Keratinocyte (primary cell): ENCODE results near the gene ZIC3. TPM values are rescaled to one million over a fixed set of nuclear protein-coding genes. Genes with fewer than 3 reads are reported as not detected.

Experiments
- DNase-seq: peaks from one replicate; pipeline ENCODE4 v3.0.0-alpha.2; 2011; ENCODE audit warnings: low read depth, missing footprints, low spot score
- FAIRE-seq: peaks from 2 replicates; lab custom pipeline; 2011; peaks lifted over from hg19 to GRCh38; lab: Jason Lieb, UNC
- H2AFZ ChIP-seq: 2 replicates; pipeline ENCODE4 v1.6.0; 2012; ENCODE audit warnings: low read length, control low read depth, inconsistent platforms; ENCODE audit not compliant: control insufficient read depth
- H3K27ac ChIP-seq: 2 replicates; pipeline ENCODE4 v1.5.1; 2011; ENCODE audit warnings: low read length; ENCODE audit not compliant: control insufficient read depth, insufficient read depth
- H3K27me3 ChIP-seq: 3 replicates; pipeline ENCODE4 v1.6.0; 2011; ENCODE audit warnings: low read length; ENCODE audit not compliant: control insufficient read depth, insufficient read depth; ENCODE audit errors: extremely low read depth
- H3K36me3 ChIP-seq, 2 experiments: 2 replicates in 1 of 2; 3 replicates in 1 of 2; pipeline ENCODE4 v1.5.1; 2011; ENCODE audit warnings: low read length in 2 of 2, mild to moderate bottlenecking in 1 of 2; ENCODE audit not compliant: control insufficient read depth in 2 of 2, insufficient read depth in 2 of 2; ENCODE audit errors: extremely low read depth in 1 of 2
- H3K4me1 ChIP-seq: 3 replicates; pipeline ENCODE4 v1.5.1; 2011; ENCODE audit warnings: low read length; ENCODE audit not compliant: control insufficient read depth, insufficient read depth; ENCODE audit errors: extremely low read depth
- H3K4me2 ChIP-seq: 3 replicates; pipeline ENCODE4 v1.6.0; 2011; ENCODE audit warnings: low read depth, low read length; ENCODE audit not compliant: control insufficient read depth, insufficient read depth; ENCODE audit errors: extremely low read depth
- H3K4me3 ChIP-seq, 3 experiments: fragments of 200-600 bp in 1 of 3; sonication (generic) in 1 of 3; 2 replicates in 2 of 3; 3 replicates in 1 of 3; pipeline ENCODE4 v1.5.1; 2011 to 2016; ENCODE audit warnings: low read length in 3 of 3, mild to moderate bottlenecking in 3 of 3, control low read depth in 2 of 3, inconsistent platforms in 1 of 3, low read depth in 1 of 3, mixed read lengths in 1 of 3, mixed run types in 1 of 3, moderate library complexity in 1 of 3; ENCODE audit not compliant: control insufficient read depth in 2 of 3, insufficient read depth in 2 of 3; ENCODE audit errors: extremely low read depth in 1 of 3
- H3K79me2 ChIP-seq: 2 replicates; pipeline ENCODE4 v1.6.0; 2012; ENCODE audit warnings: low read length; ENCODE audit not compliant: control insufficient read depth, insufficient read depth
- H3K9ac ChIP-seq: 3 replicates; pipeline ENCODE4 v1.6.0; 2011; ENCODE audit warnings: low read length; ENCODE audit not compliant: control insufficient read depth, insufficient read depth; ENCODE audit errors: extremely low read depth
- H3K9me1 ChIP-seq: 3 replicates; pipeline ENCODE4 v1.6.0; 2011; ENCODE audit warnings: low read length; ENCODE audit not compliant: control insufficient read depth, insufficient read depth; ENCODE audit errors: extremely low read depth
- H3K9me3 ChIP-seq: 2 replicates; pipeline ENCODE4 v1.5.1; 2012; ENCODE audit warnings: low read depth, low read length; ENCODE audit not compliant: control insufficient read depth
- H4K20me1 ChIP-seq: 3 replicates; pipeline ENCODE4 v1.6.0; 2011; ENCODE audit warnings: low read length; ENCODE audit not compliant: control insufficient read depth, insufficient read depth; ENCODE audit errors: extremely low read depth
- EZH2 ChIP-seq: IDR thresholded peaks from one replicate; pipeline ENCODE4 v1.6.1; 2012; ENCODE audit warnings: inconsistent platforms, mild to moderate bottlenecking, low read length, moderate library complexity
- dilution Hi-C: fragments of 300-500 bp; cut with MboI; formaldehyde crosslinking; loops from one replicate; pipeline ENCODE4 v1.7.0; 2020; ENCODE audit warnings: low sequenced_read_pairs; ENCODE audit not compliant: extremely low pct_ligation_motif_present
- polyA plus RNA-seq, 5 experiments: library from polyadenylated mRNA; depleted of rRNA in 3 of 5; stranded (reverse) in 3 of 5; stranded (forward) in 1 of 5; unstranded in 1 of 5; fragments of >200 nt; gene quantifications; 1 replicate in 1 of 5; 2 replicates in 3 of 5; 3 replicates in 1 of 5; pipeline versions ENCODE4 v1.2.1 to v1.2.3, GENCODE V29; 2011 to 2012; ENCODE audit warnings: missing spikeins in 2 of 5, low read depth in 1 of 5, low replicate concordance in 1 of 5
- TF ChIP-seq, protein P1 (sequence below), 3 experiments: IDR thresholded peaks in 1 of 3; conservative IDR thresholded peaks in 1 of 3; optimal IDR thresholded peaks in 1 of 3; 2 replicates in 2 of 3; 3 replicates in 1 of 3; pipeline versions ENCODE3 to v1.5.1; 2011; ENCODE audit warnings: low read length in 3 of 3, mild to moderate bottlenecking in 3 of 3, moderate library complexity in 2 of 3, control low read depth in 1 of 3, inconsistent platforms in 1 of 3; ENCODE audit not compliant: insufficient read depth in 2 of 3; ENCODE audit errors: extremely low read depth in 1 of 3

Gene ZIC3
- polyA plus RNA-seq, 1 donor (not counting 4 experiments of a cell fraction or from before 2014, with no cell fraction given): not detected

DNA sequence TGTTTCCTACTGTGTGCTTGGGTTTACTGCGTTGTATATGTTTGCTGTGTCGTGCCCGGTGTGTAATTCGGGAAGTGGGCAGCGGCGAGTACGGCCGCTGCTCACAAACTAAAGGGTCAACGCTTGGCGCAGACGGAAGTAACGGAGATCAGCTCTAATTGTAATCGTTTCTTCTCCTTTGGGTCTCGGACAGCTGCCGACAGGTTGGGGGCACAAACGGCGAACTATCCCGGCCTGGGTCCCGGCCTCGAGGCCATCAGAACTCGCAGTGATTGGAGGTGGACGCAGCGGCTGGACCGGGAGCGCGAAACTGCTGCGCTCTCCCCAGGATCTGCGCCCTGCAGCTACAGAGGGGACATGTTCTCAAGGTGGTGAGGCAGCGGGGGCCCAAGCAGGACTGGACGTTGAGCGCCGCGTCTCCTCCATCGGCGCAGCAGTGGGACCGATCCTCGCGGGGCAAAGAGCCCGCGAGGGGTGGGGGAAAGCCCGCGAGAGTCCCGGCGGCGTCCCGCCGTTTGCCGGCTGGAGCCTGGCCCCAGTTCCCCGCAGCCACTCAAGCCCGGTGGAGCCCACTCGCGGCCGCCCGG, 516 bp upstream of the ZIC3 start:
- Histone ChIP-seq H3K9me1 (no peaks in the 10 kb centered on the region), H3K27ac (no peak overlapping the region), H4K20me1 (no peaks in the 10 kb centered on the region), H3K79me2 (no peaks in the 10 kb centered on the region), H3K4me3 (no peak overlapping the region), H3K4me2 (no peak overlapping the region), H3K27me3 (peaks cover 61% of the 10 kb centered on the region), H3K36me3 (no peaks in the 10 kb centered on the region), H3K4me1 (no peaks in the 10 kb centered on the region), H3K9ac (no peak overlapping the region), H3K9me3 (peaks cover 4% of the 10 kb centered on the region), H2AFZ (no peak overlapping the region)
- dilution Hi-C loops: no loop called here
- no peak for FAIRE-seq
- no peak for DNase-seq
- TF ChIP-seq EZH2: no peak
- TF ChIP-seq, protein P1, sequence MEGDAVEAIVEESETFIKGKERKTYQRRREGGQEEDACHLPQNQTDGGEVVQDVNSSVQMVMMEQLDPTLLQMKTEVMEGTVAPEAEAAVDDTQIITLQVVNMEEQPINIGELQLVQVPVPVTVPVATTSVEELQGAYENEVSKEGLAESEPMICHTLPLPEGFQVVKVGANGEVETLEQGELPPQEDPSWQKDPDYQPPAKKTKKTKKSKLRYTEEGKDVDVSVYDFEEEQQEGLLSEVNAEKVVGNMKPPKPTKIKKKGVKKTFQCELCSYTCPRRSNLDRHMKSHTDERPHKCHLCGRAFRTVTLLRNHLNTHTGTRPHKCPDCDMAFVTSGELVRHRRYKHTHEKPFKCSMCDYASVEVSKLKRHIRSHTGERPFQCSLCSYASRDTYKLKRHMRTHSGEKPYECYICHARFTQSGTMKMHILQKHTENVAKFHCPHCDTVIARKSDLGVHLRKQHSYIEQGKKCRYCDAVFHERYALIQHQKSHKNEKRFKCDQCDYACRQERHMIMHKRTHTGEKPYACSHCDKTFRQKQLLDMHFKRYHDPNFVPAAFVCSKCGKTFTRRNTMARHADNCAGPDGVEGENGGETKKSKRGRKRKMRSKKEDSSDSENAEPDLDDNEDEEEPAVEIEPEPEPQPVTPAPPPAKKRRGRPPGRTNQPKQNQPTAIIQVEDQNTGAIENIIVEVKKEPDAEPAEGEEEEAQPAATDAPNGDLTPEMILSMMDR (optimal IDR thresholded peaks at IDR 0.05 in 1 of 3, IDR thresholded peaks at IDR 0.05 in 1 of 3, conservative IDR thresholded peaks at IDR 0.05 in 1 of 3; ENCODE audit: extremely low read depth in 1 of 3, insufficient read depth in 2 of 3, low read length in 3 of 3): no peak

GRCh38 chrX:137566746-137567679, 1.1 kb downstream of the ZIC3 start:
- Histone ChIP-seq H3K79me2 (no peaks in the 10 kb centered on the region), H4K20me1 (no peaks in the 10 kb centered on the region), H3K4me1 (no peaks in the 10 kb centered on the region), H3K4me2 (no peak overlapping the region), H3K27ac (no peak overlapping the region), H3K9me1 (no peaks in the 10 kb centered on the region), H3K4me3 (no peak overlapping the region), H3K9ac (no peak overlapping the region), H3K27me3 (peaks cover 59% of the 10 kb centered on the region), H3K9me3 (peaks cover 4% of the 10 kb centered on the region), H2AFZ (no peak overlapping the region), H3K36me3 (no peaks in the 10 kb centered on the region)
- TF ChIP-seq, protein P1 (optimal IDR thresholded peaks at IDR 0.05 in 1 of 3, IDR thresholded peaks at IDR 0.05 in 1 of 3, conservative IDR thresholded peaks at IDR 0.05 in 1 of 3; ENCODE audit: extremely low read depth in 1 of 3, insufficient read depth in 2 of 3, low read length in 3 of 3): no peak
- TF ChIP-seq EZH2: no peak
- DNase-seq (no peak), FAIRE-seq (no peak)
- dilution Hi-C loops: no loop called here
